SK-N-SH (cell line): ENCODE measurements around the gene NCKAP5. TPM values are rescaled to one million over a fixed set of nuclear protein-coding genes. Genes with fewer than 3 reads are reported as not detected.

Experiments
- CTCF ChIA-PET: fragments of 300-600, 350-600 bp; formaldehyde crosslinking; extraction: SDS; loops from one replicate; lab custom pipeline; 2021; lab: Yijun Ruan, JAX
- POLR2A ChIA-PET: fragments of 350-600 bp; sonication (Branson Sonifier 250); formaldehyde crosslinking; extraction: SDS; loops from one replicate; lab custom pipeline; 2020; ENCODE audit warnings: antibody characterized with exemption, inconsistent platforms; lab: Yijun Ruan, JAX
- DNase-seq: peaks from one replicate; pipeline ENCODE4 v3.0.0; 2012
- H2AFZ ChIP-seq: fragments of 200-600 bp; sonication (generic); 2 replicates; pipeline ENCODE4 v1.8.1; 2016; ENCODE audit warnings: antibody characterized with exemption, mild to moderate bottlenecking, low read depth
- H3F3A ChIP-seq: fragments of 200-600 bp; sonication (generic); replicated peaks from 2 replicates; pipeline ENCODE3; 2016; ENCODE audit warnings: antibody characterized with exemption, mild to moderate bottlenecking; ENCODE audit not compliant: insufficient read depth
- H3K27ac ChIP-seq, 2 experiments: fragments of 200-500 bp in 1 of 2; fragments of 200-600 bp in 1 of 2; sonication (Bioruptor generic) in 1 of 2; sonication (generic), shearing (Covaris generic) in 1 of 2; 2 replicates each; pipeline versions ENCODE4 v1.5.1 to v1.6.1; 2014 to 2016; ENCODE audit warnings: low read depth in 2 of 2, inconsistent platforms in 1 of 2, low read length in 1 of 2, mild to moderate bottlenecking in 1 of 2, mixed read lengths in 1 of 2
- H3K27me3 ChIP-seq: fragments of 200-600 bp; sonication (generic), shearing (Covaris generic); 2 replicates; pipeline ENCODE4 v1.6.1; 2016; ENCODE audit warnings: mixed run types; ENCODE audit not compliant: insufficient read depth
- H3K36me3 ChIP-seq, 2 experiments: fragments of 200-500 bp in 1 of 2; fragments of 200-600 bp in 1 of 2; sonication (Bioruptor generic) in 1 of 2; sonication (generic) in 1 of 2; replicated peaks in 1 of 2; 2 replicates each; pipeline versions ENCODE3 to v1.5.1; 2014 to 2016; ENCODE audit warnings: low read length in 1 of 2, mild to moderate bottlenecking in 1 of 2; ENCODE audit not compliant: insufficient read depth in 2 of 2, control insufficient read depth in 1 of 2
- H3K4me1 ChIP-seq, 2 experiments: fragments of 200-500 bp in 1 of 2; fragments of 200-600 bp in 1 of 2; sonication (Bioruptor generic) in 1 of 2; sonication (generic), shearing (Covaris generic) in 1 of 2; 2 replicates each; pipeline versions ENCODE4 v1.5.1 to v1.6.1; 2014 to 2016; ENCODE audit warnings: low read depth in 1 of 2, low read length in 1 of 2, mixed run types in 1 of 2; ENCODE audit not compliant: insufficient read depth in 2 of 2, control insufficient read depth in 1 of 2
- H3K4me2 ChIP-seq: fragments of 200-600 bp; sonication (generic), shearing (Covaris generic); 2 replicates; pipeline ENCODE4 v1.6.1; 2017; ENCODE audit warnings: mixed run types
- H3K4me3 ChIP-seq, 2 experiments: fragments of 200-500 bp in 1 of 2; fragments of 200-600 bp in 1 of 2; sonication (Bioruptor generic) in 1 of 2; sonication (generic), shearing (Covaris generic) in 1 of 2; 2 replicates each; pipeline versions ENCODE4 v1.5.1 to v1.8.1; 2014 to 2016; ENCODE audit warnings: low read depth in 2 of 2, inconsistent platforms in 1 of 2, low read length in 1 of 2, mild to moderate bottlenecking in 1 of 2, mixed read lengths in 1 of 2, moderate library complexity in 1 of 2
- H3K79me2 ChIP-seq: fragments of 200-600 bp; sonication (generic); 2 replicates; pipeline ENCODE4 v1.8.1; 2017; ENCODE audit warnings: mild to moderate bottlenecking; ENCODE audit not compliant: insufficient read depth
- H3K9ac ChIP-seq: fragments of 200-600 bp; sonication (generic); 2 replicates; pipeline ENCODE4 v1.6.1; 2017; ENCODE audit warnings: mixed run types
- H3K9me2 ChIP-seq: fragments of 200-600 bp; sonication (generic); 2 replicates; pipeline ENCODE4 v1.6.1; 2017; ENCODE audit warnings: mixed run types
- H3K9me3 ChIP-seq: fragments of 200-600 bp; sonication (generic); 2 replicates; pipeline ENCODE4 v1.6.1; 2017; ENCODE audit warnings: mixed run types, mild to moderate bottlenecking, moderate library complexity
- H4K20me1 ChIP-seq: fragments of 200-600 bp; sonication (generic); 2 replicates; pipeline ENCODE4 v1.6.1; 2017; ENCODE audit warnings: mild to moderate bottlenecking, mixed run types; ENCODE audit not compliant: insufficient read depth
- CTCF ChIP-seq: fragments of 200-600 bp; sonication (generic); IDR thresholded peaks from 2 replicates; pipeline ENCODE4 v1.6.1; 2017; ENCODE audit warnings: antibody characterized with exemption, mild to moderate bottlenecking, moderate library complexity
- EZH2phosphoT487 ChIP-seq: fragments of 200-600 bp; sonication (generic); IDR thresholded peaks from 2 replicates; pipeline ENCODE4 v1.6.1; 2017; ENCODE audit warnings: low read depth, mixed run types, mild to moderate bottlenecking, antibody characterized with exemption, moderate library complexity, borderline replicate concordance
- FOXM1 ChIP-seq: IDR thresholded peaks from 2 replicates; pipeline ENCODE4 v1.4.0; 2012; ENCODE audit warnings: low read depth, mild to moderate bottlenecking
- GABPA ChIP-seq: IDR thresholded peaks from 2 replicates; pipeline ENCODE4 v1.4.0; 2012; ENCODE audit warnings: low read depth, mild to moderate bottlenecking
- GATA2 ChIP-seq: sonication (generic); formaldehyde crosslinking; IDR thresholded peaks from 2 replicates; pipeline ENCODE4 v1.5.0; 2020; ENCODE audit warnings: mild to moderate bottlenecking, missing genetic modification reagents
- NRF1 ChIP-seq: IDR thresholded peaks from 2 replicates; pipeline ENCODE4 v1.6.1; 2012; ENCODE audit warnings: low read depth, mild to moderate bottlenecking, low read length
- RAD21 ChIP-seq: IDR thresholded peaks from 2 replicates; pipeline ENCODE4 v1.6.1; 2012; ENCODE audit warnings: mild to moderate bottlenecking, low read length
- RCOR1 ChIP-seq: fragments of 150-350 bp; IDR thresholded peaks from 2 replicates; pipeline ENCODE4 v1.6.1; 2017; ENCODE audit warnings: antibody characterized with exemption, low read length
- REST ChIP-seq: IDR thresholded peaks from 2 replicates; pipeline ENCODE4 v1.6.1; 2012; ENCODE audit warnings: mild to moderate bottlenecking, low read depth, low read length, moderate library complexity
- TEAD4 ChIP-seq: IDR thresholded peaks from 2 replicates; pipeline ENCODE4 v1.4.0; 2012; ENCODE audit warnings: mild to moderate bottlenecking, borderline replicate concordance; ENCODE audit not compliant: insufficient read depth
- WGBS: methylation state at CpG from one replicate; pipeline ENCODE4 v1.1.6; 2017; ENCODE audit warnings: low lambda C conversion rate; 5-methylcytosine and 5-hydroxymethylcytosine counted together
- polyA plus RNA-seq, 3 experiments: library from polyadenylated mRNA; depleted of rRNA; stranded (reverse); fragments of >200 nt; gene quantifications; 2 replicates each; pipeline ENCODE4 v1.2.3, GENCODE V29; 2012
- TF ChIP-seq, protein P1 (sequence below): IDR thresholded peaks from 2 replicates; pipeline ENCODE4; 2012
- TF ChIP-seq, protein P2 (sequence below): IDR thresholded peaks from 2 replicates; pipeline ENCODE4 v1.4.0; 2012; ENCODE audit warnings: low read depth, borderline replicate concordance
- TF ChIP-seq, protein P3 (sequence below): fragments of 150-350 bp; IDR thresholded peaks from 2 replicates; pipeline ENCODE4 v1.6.1; 2016; ENCODE audit warnings: mild to moderate bottlenecking, low read depth, low read length

NCKAP5 gene
- polyA plus RNA-seq, 1 of the 3 experiments (the other 2 are of a cell fraction): 0.02 TPM

DNA sequence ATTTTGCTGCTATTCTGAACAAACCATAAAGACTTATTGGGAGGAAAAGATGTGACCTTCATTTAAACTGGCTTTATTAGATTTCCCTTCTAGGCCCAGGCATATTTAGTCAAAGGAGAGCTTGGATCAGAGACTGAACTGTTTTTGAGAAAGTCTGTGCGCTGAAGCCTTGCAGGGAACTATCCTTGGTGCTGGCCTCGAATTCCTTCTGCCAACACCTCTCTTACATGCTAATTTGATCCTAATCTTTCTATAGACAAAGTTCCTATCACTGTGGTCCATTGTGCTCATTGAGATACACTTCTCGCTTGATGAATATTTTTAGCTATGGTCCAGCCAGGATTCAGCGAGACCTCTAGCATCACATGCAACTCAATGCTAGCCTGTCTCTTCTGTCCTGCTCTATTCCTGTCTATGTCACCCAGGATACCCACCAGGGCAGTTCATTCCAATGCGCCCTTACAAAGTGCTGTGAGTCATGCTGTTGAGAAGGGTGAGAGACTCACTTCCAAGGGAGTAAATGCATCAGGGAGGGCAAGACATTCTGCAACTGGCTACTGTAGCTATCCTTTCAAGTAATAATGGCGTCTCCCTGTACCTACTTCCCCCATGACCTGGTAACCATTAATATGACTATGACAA lies 541.6 kb downstream of the NCKAP5 start:
- H3K79me2 ChIP-seq: no peaks in the 10 kb centered on the region
- H3K4me1 ChIP-seq: no peaks in the 10 kb centered on the region
- no peaks in the 10 kb centered on the region for H3K9me2 ChIP-seq
- H3K27ac ChIP-seq: no peak overlapping the region
- ChIA-PET POLR2A (no interaction called here), CTCF (interaction anchor here (1.0 kb wide), 1 partner anchor 15 kb away, joined by 3 read pairs; no protein-coding TSS in a partner anchor)
- no peak for DNase-seq
- TF ChIP-seq REST (peak; percentile 90), GABPA (no peak)
- H2AFZ ChIP-seq: no peak overlapping the region
- no peaks in the 10 kb centered on the region for H3K27me3 ChIP-seq
- no peaks in the 10 kb centered on the region for H4K20me1 ChIP-seq
- H3F3A ChIP-seq: no peaks in the 10 kb centered on the region
- H3K9ac ChIP-seq: no peak overlapping the region
- H3K9me3 ChIP-seq: no peaks in the 10 kb centered on the region
- no peak overlapping the region for H3K4me3 ChIP-seq
- 49% methylated on average over 6 of the region's 6 CpGs for WGBS
- no peak overlapping the region for H3K4me2 ChIP-seq
- H3K36me3 ChIP-seq: no peaks in the 10 kb centered on the region

DNA sequence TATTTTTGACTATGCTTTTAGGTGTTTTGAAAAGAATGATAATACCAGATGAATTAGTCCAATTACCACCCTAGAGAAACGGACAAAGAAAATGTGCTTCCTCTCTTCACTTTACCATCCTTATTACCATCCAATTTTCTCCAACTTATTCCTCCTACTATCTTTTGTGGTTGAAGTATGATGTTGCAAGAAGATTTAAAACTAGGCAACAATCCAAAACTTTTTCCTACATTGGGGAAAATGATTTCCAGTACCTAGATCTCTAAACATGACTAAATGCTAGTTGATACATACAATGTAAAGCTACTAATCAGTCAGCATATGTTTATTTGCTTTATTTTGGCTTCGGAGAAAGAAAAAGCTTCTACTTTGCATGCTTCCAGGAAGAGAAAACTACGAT lies 543.3 kb downstream of the NCKAP5 start:
- no peaks in the 10 kb centered on the region for H4K20me1 ChIP-seq
- no peak overlapping the region for H3K4me3 ChIP-seq
- H3K27me3 ChIP-seq: no peaks in the 10 kb centered on the region
- H3F3A ChIP-seq: no peaks in the 10 kb centered on the region
- 31% methylated on average over 3 of the region's 3 CpGs for WGBS
- H3K4me1 ChIP-seq: no peaks in the 10 kb centered on the region
- no peaks in the 10 kb centered on the region for H3K9me3 ChIP-seq
- no peaks in the 10 kb centered on the region for H3K9me2 ChIP-seq
- H3K27ac ChIP-seq: no peak overlapping the region
- CTCF ChIA-PET: no interaction called here
- DNase-seq: no peak
- H3K4me2 ChIP-seq: no peak overlapping the region
- no peaks in the 10 kb centered on the region for H3K36me3 ChIP-seq
- H2AFZ ChIP-seq: no peak overlapping the region
- no peak overlapping the region for H3K9ac ChIP-seq
- POLR2A ChIA-PET: no interaction called here
- no peaks in the 10 kb centered on the region for H3K79me2 ChIP-seq
- TF ChIP-seq, protein P1, sequence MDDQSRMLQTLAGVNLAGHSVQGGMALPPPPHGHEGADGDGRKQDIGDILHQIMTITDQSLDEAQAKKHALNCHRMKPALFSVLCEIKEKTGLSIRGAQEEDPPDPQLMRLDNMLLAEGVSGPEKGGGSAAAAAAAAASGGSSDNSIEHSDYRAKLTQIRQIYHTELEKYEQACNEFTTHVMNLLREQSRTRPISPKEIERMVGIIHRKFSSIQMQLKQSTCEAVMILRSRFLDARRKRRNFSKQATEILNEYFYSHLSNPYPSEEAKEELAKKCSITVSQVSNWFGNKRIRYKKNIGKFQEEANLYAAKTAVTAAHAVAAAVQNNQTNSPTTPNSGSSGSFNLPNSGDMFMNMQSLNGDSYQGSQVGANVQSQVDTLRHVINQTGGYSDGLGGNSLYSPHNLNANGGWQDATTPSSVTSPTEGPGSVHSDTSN: no peak
- TF ChIP-seq GATA2 (CRISPR knock-in tag) (no peak), GABPA (no peak), RCOR1 (no peak), NRF1 (no peak), REST (no peak), FOXM1 (no peak), TEAD4 (no peak), CTCF (no peak), RAD21 (no peak), EZH2phosphoT487 (no peak)
- TF ChIP-seq, protein P2, sequence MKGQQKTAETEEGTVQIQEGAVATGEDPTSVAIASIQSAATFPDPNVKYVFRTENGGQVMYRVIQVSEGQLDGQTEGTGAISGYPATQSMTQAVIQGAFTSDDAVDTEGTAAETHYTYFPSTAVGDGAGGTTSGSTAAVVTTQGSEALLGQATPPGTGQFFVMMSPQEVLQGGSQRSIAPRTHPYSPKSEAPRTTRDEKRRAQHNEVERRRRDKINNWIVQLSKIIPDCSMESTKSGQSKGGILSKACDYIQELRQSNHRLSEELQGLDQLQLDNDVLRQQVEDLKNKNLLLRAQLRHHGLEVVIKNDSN: no peak
- TF ChIP-seq, protein P3, sequence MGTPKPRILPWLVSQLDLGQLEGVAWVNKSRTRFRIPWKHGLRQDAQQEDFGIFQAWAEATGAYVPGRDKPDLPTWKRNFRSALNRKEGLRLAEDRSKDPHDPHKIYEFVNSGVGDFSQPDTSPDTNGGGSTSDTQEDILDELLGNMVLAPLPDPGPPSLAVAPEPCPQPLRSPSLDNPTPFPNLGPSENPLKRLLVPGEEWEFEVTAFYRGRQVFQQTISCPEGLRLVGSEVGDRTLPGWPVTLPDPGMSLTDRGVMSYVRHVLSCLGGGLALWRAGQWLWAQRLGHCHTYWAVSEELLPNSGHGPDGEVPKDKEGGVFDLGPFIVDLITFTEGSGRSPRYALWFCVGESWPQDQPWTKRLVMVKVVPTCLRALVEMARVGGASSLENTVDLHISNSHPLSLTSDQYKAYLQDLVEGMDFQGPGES: no peak
